OCI-M2 (cell line): Measurements from ENCODE around the gene SNX24.
"Not testable (repeated sequence)": the region's sequence is repeated elsewhere in the genome, so short reads cannot be mapped to it uniquely, and the experiment has no call there.

Experiments used
- DNase-seq: peaks from one replicate; lab custom pipeline; 2025; ENCODE audit not compliant: unreplicated experiment; lab: John Stamatoyannopoulos, UW

Gene SNX24

DNA sequence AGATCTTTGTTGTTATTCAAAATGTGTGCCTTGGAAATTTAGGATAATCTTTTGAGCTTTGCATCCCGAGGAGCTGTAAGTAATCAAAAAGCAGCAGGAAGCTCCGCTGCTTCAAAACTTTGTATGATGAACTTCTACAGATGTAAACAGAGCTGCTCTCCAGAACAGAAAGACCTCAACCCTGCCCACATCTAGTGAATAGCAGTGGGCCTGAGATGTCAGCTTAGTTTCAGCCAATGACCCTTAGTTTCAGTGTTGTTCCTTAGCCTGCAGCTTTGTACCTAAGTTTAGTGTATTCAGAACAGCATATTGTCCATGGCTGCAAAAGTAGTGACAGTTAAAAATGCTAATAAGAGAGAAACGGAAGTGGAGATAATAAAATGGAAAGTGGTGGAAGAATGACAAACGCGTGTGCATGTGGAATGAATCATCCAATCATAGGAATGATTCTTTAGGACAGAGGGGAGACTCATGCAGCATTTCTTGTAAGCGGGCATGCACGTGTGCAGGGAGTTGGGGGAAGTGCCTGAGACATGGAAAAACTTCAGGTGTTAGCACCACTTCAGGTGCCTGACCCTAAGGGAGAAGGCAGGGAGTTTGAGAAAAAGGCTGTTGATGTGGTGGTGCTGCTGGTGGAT, 24.9 kb downstream of the SNX24 start:
- no peak for DNase-seq

GRCh38 chr5:122871661-122872060, 26.2 kb downstream of the SNX24 start:
- DNase-seq, result no peak

GRCh38 chr5:122874179-122874875, 28.9 kb downstream of the SNX24 start:
- DNase-seq, result no peak

DNA sequence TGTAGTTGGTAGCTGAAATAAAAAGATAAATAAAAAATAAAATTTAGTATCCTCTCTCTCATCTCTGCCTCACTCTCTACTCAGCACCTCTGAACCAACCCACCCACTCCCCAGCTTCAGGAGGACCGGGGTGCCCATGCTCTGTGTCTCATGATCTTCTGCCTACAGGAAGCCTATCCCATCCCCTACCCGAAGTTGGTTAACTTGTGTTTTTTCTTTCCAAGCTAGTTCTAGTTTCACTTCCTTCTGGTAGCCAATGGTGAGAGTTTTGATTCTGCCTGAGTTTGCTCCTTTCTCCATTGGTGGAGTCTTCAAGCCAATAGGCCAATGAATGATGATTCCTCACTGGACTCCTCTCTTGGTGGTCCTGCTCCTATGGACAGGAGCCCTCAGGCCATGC, 32.1 kb downstream of the SNX24 start:
- no peak for DNase-seq

- DNase-seq, result no peak
Observed at GRCh38 chr5:122879076-122879475, 33.7 kb downstream of the SNX24 start.

DNA sequence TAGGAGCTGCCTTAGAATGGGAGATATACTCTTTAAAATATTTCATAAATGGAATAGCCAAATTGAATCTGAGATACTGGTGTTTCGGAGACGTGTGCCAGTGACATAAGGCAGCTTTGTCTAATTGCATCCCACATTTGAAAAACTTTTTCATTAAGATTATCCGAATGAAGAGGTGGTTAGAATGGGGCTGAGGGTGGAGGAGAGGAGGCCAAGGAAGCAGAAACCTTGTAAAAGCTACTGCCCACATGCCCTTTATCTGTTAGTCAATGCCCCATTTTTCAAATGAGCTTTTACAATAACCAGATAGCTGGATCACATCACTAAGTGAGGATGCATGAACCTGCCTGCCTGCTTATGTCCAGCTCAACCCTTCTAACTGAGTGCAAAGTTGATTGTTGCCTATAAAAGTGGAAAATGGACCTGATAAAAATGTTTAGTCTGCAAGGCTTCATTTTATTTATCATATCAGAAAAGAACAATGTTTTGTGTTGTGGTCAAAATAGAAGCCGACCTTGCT, 34.8 kb downstream of the SNX24 start:
- no peak for DNase-seq

DNA sequence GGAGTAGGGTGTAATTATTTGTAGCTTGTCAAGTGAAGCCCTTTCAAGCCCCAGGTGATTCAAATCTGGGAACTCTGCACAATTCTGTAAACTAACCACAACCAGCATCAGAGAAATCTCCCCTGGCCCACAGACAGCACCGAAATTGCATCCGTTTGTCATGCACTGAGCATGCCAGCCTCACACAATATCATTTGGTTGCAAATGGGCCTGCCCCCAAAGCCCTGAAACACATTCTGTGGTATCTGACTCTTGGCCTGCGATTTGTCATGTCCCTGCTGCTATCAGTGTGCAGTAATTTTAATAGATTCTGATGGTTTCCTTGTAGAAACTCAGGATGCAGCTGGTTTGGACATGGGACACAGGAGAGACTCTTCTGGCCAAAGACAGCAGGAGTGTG, 35.3 kb downstream of the SNX24 start:
- no peak for DNase-seq

DNA sequence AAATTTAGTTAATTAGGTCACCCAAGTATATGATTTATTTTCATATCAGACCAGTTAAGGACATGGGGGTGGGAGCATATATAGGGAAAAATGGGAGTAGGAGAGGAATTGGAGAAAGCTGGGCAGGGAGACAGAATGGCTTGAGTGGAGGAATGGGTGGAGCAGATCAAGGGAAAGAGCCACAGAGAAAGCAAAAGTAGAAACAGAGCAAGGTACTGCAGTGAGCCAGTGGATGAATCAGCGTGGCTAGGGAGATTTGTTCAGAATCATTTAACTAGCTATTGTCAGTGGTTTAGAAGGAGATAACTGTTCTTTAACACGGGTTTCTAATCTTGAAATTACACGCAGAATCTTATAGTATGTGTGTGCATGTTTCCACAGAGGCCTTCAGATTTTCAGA, 37.4 kb downstream of the SNX24 start:
- no peak for DNase-seq

DNA sequence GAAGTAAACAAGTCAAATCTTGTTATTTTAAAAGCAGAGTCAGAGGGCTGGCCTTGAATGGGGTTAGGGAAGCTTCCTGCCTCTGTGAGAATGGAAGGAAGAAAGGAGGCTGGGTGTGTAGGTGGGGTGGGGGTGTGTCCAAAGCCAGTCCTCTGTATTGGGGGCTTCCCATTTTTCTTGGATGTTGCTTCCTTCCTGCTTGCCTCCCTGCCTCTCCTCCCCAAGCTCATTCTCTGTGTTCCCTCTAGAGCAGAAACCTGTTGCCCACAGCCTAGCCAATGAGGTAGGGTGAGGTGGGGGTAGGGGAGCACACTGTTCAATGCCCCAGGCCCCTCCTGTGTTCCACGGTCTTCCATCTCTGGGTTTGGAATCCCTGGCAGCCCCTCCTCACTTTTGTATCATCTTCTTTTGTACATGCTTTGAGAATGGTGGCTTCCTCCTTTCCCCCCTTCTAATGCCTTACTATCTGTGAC, 39.7 kb downstream of the SNX24 start:
- DNase-seq, result no peak

DNA sequence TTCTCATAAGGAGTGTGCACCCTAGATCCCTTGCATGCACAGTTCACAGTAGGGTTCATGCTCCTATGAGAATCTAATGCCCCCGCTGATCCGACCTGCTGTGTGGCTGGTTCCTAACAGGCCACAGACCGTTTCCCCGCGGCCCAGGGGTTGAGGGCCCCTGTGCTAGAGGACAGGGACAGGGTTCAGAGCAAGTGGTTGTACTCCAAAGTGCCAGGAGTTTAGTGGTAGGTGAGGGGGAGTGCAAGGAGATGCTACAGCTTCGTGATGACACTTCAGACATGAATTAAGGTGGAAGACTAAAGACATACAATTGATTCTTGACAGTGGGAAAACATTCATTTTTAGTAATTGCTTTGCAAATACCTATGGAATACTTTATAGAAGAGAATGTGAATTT, 40.5 kb downstream of the SNX24 start:
- DNase-seq, result no peak

GRCh38 chr5:122895141-122895540, 49.7 kb downstream of the SNX24 start:
- DNase-seq, result no peak

- DNase-seq, result no peak
Observed at GRCh38 chr5:122896598-122897282, 51.3 kb downstream of the SNX24 start.

- no peak for DNase-seq
Observed at GRCh38 chr5:122897283-122897602, 51.8 kb downstream of the SNX24 start.

DNA sequence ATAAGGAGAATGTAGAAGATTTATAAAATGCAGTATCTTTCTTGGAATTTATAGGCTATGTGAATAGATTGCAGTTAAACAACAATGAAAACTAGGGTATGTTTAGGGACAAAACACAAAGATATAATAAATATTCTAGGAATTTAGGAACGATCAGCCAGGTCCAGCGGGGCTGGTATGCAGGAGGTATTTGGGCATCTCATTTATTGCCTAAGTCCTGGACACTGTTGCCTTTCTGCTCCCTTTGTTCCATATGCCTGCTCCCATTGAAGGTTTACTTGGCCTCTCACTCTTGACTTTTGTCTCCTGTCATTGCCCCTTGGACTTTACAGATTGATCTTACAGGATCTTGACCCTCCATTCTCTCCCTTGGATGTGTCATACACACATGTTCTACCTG, 55.9 kb downstream of the SNX24 start:
- DNase-seq, result no peak

DNA sequence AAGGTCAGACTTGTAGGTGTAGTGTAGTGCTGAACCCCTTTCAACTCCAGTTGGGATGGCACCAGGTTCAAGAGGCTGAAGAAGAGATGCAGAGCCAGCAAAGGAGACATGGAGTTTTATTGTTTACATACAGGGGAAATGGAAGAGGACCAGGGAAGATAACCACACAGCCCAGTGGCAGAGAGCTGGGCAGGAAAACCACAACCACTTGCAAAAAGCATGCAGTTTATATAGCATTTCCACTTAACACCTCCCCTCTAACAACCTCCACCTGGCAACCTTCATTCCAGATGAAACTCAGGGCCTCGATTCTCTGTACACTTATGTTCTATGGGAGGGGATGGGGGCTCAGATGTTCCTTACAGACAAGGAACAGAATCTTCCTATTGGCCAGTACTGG, 56.9 kb downstream of the SNX24 start:
- no peak for DNase-seq

DNA sequence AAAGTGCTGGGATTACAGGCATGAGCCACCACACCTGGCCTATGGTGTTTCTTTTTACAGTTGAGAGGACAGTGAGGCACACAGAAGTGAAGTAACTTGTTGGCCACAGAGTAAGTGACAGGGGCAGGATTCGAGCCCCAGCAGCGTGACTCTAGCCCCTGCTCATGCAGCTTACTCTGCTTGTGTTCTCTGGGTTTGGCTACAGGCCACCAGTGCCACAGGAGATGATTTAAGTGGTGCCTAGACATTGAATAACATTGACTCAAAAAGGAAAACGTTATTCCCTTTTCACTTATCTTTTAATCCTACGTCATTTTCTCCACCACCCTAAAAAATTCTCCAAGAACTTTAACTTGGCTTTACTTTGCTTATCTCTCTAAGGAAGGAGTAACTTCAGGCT, 61.4 kb downstream of the SNX24 start:
- no peak for DNase-seq

- DNase-seq, result no peak
Observed at GRCh38 chr5:122907276-122907675, 61.9 kb downstream of the SNX24 start.

DNA sequence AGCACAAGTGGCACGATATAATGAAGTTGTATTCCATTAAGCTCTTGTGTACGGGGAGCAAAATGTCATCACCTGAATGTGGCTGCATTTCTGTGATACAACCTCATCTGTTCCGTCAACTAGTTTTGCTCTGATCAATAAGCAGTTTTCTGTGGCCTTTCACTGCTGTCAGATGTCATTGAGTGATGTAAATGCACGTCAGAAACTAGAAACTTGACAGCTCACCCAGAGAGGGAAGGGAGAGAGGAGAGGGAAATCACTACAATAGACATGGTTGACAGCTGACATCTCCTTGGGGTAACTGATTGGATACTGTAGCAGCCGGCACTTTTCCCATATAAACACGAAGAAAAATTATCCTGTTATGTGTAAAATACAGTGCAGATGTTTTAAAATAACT, 62.7 kb downstream of the SNX24 start:
- no peak for DNase-seq

DNA sequence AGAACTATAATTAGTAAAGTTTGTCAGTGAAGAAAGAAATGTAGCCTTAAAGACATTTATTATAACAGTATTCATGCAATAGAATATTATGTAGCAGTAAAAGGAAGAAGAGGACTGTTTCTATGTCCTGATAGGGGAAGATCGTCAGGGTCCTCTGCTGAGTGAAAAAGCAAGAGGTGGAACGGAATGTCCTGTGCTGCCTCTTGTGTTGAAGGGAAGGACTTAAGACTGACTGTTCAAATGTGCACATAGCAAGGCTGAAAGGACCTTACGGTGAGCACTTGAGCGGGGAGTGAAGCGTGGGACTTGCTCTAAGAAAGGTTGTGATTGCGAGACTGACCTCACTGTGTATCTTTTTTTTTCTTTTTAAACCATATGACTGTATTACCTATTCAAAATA, 63.2 kb downstream of the SNX24 start:
- DNase-seq, result no peak

GRCh38 chr5:122909470-122910100, 64.2 kb downstream of the SNX24 start:
- no peak for DNase-seq

GRCh38 chr5:122913436-122913835, 68.0 kb downstream of the SNX24 start:
- not testable (repeated sequence) for DNase-seq
